Heart left ventricle (tissue), 16 donors: ENCODE data around the gene ZNHIT6. TPM values are rescaled to one million over a fixed set of nuclear protein-coding genes. Genes with fewer than 3 reads are reported as not detected.
A peak's percentile ranks its signal among the peaks of the same experiment; 100 is the strongest.

Source experiments
- ATAC-seq, 4 donors: fragments of 200-7000 bp; cut with Tn5 transposase; one replicate each; pipeline ENCODE4 v1.9.1; 2020 to 2022; ENCODE audit warnings: moderate library complexity in 4 of 4, mild to moderate bottlenecking in 3 of 4, moderate number of reproducible peaks in 1 of 4
- DNase-seq, 5 donors: peaks; one replicate each; pipeline ENCODE4 v3.0.0-alpha.2; 2020
- H3K27ac ChIP-seq, 12 donors: fragments of 200-600 bp; sonication (generic) in 4 of 12; one replicate each; pipeline versions ENCODE4 v1.5.0 to v1.8.0; 2016 to 2022; ENCODE audit warnings: mild to moderate bottlenecking in 2 of 12
- H3K27me3 ChIP-seq, 9 donors: fragments of 200-600 bp; sonication (generic) in 2 of 9; one replicate each; pipeline versions ENCODE4 v1.5.1 to v1.8.0; 2016 to 2022; ENCODE audit warnings: mild to moderate bottlenecking in 3 of 9
- H3K36me3 ChIP-seq, 9 donors: fragments of 200-600 bp; sonication (generic) in 2 of 9; one replicate each; pipeline versions ENCODE4 v1.5.0 to v1.8.0; 2018 to 2022; ENCODE audit warnings: mild to moderate bottlenecking in 2 of 9
- H3K4me1 ChIP-seq, 12 donors: fragments of 200-600 bp; sonication (generic) in 4 of 12; one replicate each; pipeline versions ENCODE4 v1.5.0 to v1.8.0; 2016 to 2022; ENCODE audit warnings: mild to moderate bottlenecking in 3 of 12
- H3K4me3 ChIP-seq, 12 donors: fragments of 200-600 bp; sonication (generic) in 4 of 12; one replicate each; pipeline versions ENCODE4 v1.5.0 to v1.8.0; 2017 to 2022; ENCODE audit warnings: mild to moderate bottlenecking in 9 of 12, moderate library complexity in 4 of 12
- H3K9me3 ChIP-seq, 12 donors: fragments of 200-600 bp; sonication (generic) in 4 of 12; one replicate each; pipeline versions ENCODE4 v1.5.0 to v1.8.0; 2016 to 2022; ENCODE audit warnings: mild to moderate bottlenecking in 1 of 12
- POLR2A ChIP-seq, 2 donors: fragments of 450-650 bp; IDR thresholded peaks; one replicate each; pipeline ENCODE4 v1.6.1; 2017; ENCODE audit warnings: antibody characterized with exemption in 2 of 2, mild to moderate bottlenecking in 2 of 2, moderate library complexity in 2 of 2
- WGBS, 4 donors: extraction: QIAGEN DNeasy Blood & Tissue Kit in 2 of 4; methylation state at CpG; one replicate each; pipeline versions ENCODE4 v1.1.5 to v1.1.7; 2013 to 2018; 5-methylcytosine and 5-hydroxymethylcytosine counted together
- intact Hi-C, 10 donors: fragments of 100-400 bp; cut with DNase I; formaldehyde crosslinking; loops; one replicate each; pipeline versions ENCODE4 v1.11.1 to v1.14.2; 2022
- polyA plus RNA-seq, 2 donors: library from polyadenylated mRNA; stranded (reverse); fragments of 200-250 nt; gene quantifications; one replicate each; pipeline ENCODE4 v1.2.3, GENCODE V29; 2013
- total RNA-seq, 9 donors: library from RNA; depleted of rRNA in 2 of 9; stranded (reverse); fragments of >200 nt in 2 of 9; fragmentation: NEBNext Ultra II Directional in 3 of 9; extraction: Animal tissue kit (Norgen Biotek cat#: 25700) in 3 of 9; gene quantifications; one replicate each; pipeline versions ENCODE4 v1.1.0 to v1.2.4, GENCODE V29; 2016 to 2023
- TF ChIP-seq, protein P1 (sequence below), 12 donors: fragments of 200-600 bp; sonication (generic) in 4 of 12; IDR thresholded peaks; one replicate each; pipeline versions ENCODE4 v1.5.0 to v1.8.0; 2018 to 2022; ENCODE audit warnings: antibody characterized with exemption in 12 of 12, mild to moderate bottlenecking in 5 of 12
- donor health status: ischemic (EF 13 %, LVEDD 7.1; RV severe dilation, severe dysfunction).
- donor health status: healthy with polysubstance abuse.
- donor health status: DM: no; HTN: yes; CAD: no.
- donor health status: DM: no; HTN: no; CAD: no.
- donor health status: ischemic (EF 25% LVEDD 6.9; RV normal size, moderate dysfunction).
- donor health status: ischemic (EF 25% LVEDD 5.7; RV mildly dilated, moderate dysfunction).
- donor health status: healthy.
- donor health status: DM: yes; HTN: yes; CAD: no.
- donor health status: ischemic (EF 35%, LVEDD 5.7; RV mildly dilated, moderate dysfunction).
- donor health status: nonischemic (EF 11% LVEDD 7.7; RV severe dilation, severe dysfunction).
- donor health status: DM: yes; HTN: yes; CAD: no.
- donor health status: PGD.
- donor health status: ischemic (EF 29% LVEDD 5.4; RV normal size, mild dysfunction).
- donor health status: nonischemic (EF 23%, LVEDD 6.1; RV moderate dilation, normal function).

The ZNHIT6 gene
- total and polyA plus RNA-seq, 11 donors: 7.1 to 12.8 (median 9.9) TPM

DNA sequence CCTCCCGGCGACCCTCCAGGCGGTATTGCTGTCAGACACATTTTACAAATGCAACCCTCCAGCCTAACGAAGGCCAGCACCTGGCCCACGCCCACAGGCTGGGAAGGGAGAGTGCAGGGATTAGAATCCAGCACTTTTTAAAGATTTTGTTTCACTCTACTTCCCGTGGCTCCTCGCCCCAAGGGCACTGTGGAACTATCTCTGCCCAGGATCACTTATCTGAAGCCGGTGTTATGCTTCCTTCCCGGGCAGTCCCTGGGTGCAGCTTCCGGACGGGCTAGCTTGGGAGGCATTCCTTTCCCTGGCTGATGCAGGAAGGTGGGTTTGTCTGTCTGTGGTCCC is 91.9 kb downstream of the ZNHIT6 start:
- no peak for ATAC-seq
- Histone ChIP-seq H3K36me3 (peaks cover 0 to 2% (median 0%) of the 10 kb centered on the region in 9 donors), H3K27ac (no peak overlapping the region), H3K27me3 (no peaks in the 10 kb centered on the region), H3K9me3 (peaks cover 0 to 7% (median 7%) of the 10 kb centered on the region in 12 donors), H3K4me3 (peak overlapping the region in 1 of 12 donors; percentile 2), H3K4me1 (peaks cover 0 to 22% (median 8%) of the 10 kb centered on the region in 12 donors)
- intact Hi-C loops: loop anchor here in 1 of 10 donors (2.0 kb wide), 1 partner anchor 20 kb away; no protein-coding TSS in a partner anchor
- TF ChIP-seq POLR2A (IDR thresholded peaks at IDR 0.05): no peak
- TF ChIP-seq, protein P1, sequence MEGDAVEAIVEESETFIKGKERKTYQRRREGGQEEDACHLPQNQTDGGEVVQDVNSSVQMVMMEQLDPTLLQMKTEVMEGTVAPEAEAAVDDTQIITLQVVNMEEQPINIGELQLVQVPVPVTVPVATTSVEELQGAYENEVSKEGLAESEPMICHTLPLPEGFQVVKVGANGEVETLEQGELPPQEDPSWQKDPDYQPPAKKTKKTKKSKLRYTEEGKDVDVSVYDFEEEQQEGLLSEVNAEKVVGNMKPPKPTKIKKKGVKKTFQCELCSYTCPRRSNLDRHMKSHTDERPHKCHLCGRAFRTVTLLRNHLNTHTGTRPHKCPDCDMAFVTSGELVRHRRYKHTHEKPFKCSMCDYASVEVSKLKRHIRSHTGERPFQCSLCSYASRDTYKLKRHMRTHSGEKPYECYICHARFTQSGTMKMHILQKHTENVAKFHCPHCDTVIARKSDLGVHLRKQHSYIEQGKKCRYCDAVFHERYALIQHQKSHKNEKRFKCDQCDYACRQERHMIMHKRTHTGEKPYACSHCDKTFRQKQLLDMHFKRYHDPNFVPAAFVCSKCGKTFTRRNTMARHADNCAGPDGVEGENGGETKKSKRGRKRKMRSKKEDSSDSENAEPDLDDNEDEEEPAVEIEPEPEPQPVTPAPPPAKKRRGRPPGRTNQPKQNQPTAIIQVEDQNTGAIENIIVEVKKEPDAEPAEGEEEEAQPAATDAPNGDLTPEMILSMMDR (IDR thresholded peaks at IDR 0.05): no peak
- WGBS, 4 donors: 55 to 68% (median 61%) methylated on average over 10 to 11 of the region's 11 CpGs
- DNase-seq: no peak

DNA sequence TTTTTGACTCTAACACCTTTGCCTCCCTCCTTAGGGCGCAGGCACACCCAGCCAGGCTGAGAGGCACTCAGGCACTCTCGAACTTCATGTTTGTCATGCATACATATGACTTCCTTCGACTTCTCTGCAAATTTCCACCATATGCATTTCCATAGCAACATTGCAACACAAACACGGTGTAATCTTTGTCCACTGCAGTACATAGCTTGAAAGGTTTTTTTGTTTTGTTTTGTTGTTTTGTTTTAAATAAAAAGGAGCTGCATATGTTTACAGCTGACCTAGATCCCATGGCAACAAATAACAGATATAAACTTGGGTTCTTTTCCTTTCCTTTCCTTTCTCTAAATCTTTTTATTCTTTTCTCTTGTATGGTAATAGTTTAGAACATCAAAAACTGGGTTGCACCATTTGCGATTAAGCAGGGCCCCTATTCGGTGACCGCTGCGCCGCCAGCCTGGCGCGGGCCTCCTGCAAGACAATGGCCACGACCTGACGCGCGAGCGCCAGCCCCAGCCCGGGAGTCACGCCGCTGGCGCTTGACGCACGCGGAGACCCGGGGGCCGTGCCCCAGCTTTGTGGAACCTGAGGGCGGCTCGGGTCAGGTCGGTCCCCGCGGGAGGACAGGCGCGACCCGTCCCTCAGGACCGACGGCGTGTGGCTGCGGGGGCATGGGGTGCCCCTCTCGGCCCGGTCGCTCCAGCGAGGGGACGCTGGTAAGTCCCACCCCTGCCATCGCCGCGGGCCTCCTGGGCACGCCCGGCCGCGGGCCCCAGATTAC is 92.5 kb downstream of the ZNHIT6 start:
- Histone ChIP-seq H3K27me3 (no peaks in the 10 kb centered on the region), H3K27ac (no peak overlapping the region), H3K4me3 (peak overlapping the region in 1 of 12 donors; percentile 2), H3K4me1 (peaks cover 0 to 24% (median 8%) of the 10 kb centered on the region in 12 donors), H3K9me3 (peaks cover 0 to 2% (median under 1%) of the 10 kb centered on the region in 12 donors), H3K36me3 (no peaks in the 10 kb centered on the region)
- no peak for TF ChIP-seq POLR2A (IDR thresholded peaks at IDR 0.05)
- peak in 1 of 5 donors; percentile 27 for DNase-seq
- WGBS, 4 donors: 34 to 50% (median 41%) methylated on average over 31 to 49 of the region's 49 CpGs
- ATAC-seq: no peak
- intact Hi-C loops: loop anchor here in 1 of 10 donors (2.0 kb wide), 1 partner anchor 21 kb away; no protein-coding TSS in a partner anchor

DNA sequence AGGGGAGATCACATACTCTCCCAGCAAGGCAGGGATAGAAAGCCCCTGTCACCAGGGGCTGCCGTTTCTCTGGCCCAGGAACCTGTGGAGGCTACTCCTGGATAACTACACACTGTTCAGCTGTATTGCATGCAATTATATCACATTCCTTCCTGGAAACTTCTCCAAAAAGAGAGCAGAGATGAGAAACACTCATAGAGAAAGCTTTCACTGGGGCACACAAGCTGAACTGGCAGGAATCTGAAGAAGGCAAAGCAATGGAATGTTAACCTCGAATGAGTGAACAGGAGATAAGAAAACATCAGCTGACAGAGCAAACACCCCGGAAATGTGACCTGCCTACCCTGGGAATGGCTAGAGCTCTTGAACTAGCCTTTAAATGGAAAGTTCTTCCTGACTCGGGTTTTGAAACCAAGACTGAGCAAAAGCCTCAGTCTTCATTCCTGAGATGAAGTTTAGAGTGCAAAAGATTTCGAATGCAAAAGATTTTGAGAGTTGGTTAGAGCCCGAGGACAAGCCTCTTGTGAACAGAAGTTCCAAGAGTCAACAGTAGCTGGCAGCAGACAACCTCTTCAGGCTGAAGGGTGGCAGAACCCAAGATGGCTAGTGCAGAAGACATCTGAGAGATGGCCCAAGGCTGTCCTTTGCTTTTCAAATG is 95.4 kb downstream of the ZNHIT6 start:
- DNase-seq (no peak), ATAC-seq (peak; percentile 42 to 72 (median 56))
- H3K4me3 ChIP-seq: no peak overlapping the region
- no peaks in the 10 kb centered on the region for H3K9me3 ChIP-seq
- peak overlapping the region in 7 of 12 donors; percentile 23 to 86 (median 66) for H3K27ac ChIP-seq
- WGBS, 4 donors: 36 to 39% (median 37%) methylated on average over 6 of the region's 6 CpGs
- H3K36me3 ChIP-seq: no peaks in the 10 kb centered on the region
- peaks cover 0 to 24% (median 8%) of the 10 kb centered on the region in 12 donors for H3K4me1 ChIP-seq
- H3K27me3 ChIP-seq: no peaks in the 10 kb centered on the region
- intact Hi-C loops: loop anchor here in 1 of 10 donors (5.0 kb wide), 1 partner anchor 94 kb away; the partner anchor contains the start of gene ZNHIT6
- TF ChIP-seq, protein P1 (IDR thresholded peaks at IDR 0.05): peak in 6 of 12 donors; percentile 16 to 50 (median 38)
- TF ChIP-seq POLR2A (IDR thresholded peaks at IDR 0.05): no peak

DNA sequence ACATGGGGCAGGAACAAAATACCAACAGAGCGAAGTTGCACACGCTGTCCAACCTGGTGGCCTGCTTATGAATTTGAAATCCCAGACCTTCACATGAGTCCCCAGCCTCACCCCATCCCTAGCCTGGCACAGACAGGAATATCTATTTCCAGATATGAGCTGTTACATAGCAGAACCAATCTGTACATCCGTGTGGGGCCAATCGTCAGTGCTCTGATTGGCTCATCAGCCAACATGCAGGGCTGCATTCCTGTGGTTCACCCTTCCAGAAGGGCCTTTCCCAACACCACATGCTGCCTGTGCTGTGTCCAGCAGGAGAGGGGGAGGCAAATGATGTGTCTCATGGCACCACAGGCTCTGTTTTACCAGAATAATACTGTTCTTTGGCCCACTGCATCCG is 96.4 kb downstream of the ZNHIT6 start:
- 63 to 69% (median 65%) methylated on average over 5 of the region's 5 CpGs for WGBS, 4 donors
- peak in 4 of 5 donors; percentile 39 to 48 (median 42) for DNase-seq
- ATAC-seq: peak; percentile 70 to 86 (median 82)
- Histone ChIP-seq H3K4me1 (peaks cover 0 to 24% (median 8%) of the 10 kb centered on the region in 12 donors), H3K27me3 (no peaks in the 10 kb centered on the region), H3K9me3 (no peaks in the 10 kb centered on the region), H3K27ac (peak overlapping the region in 6 of 12 donors; percentile 50 to 86 (median 66)), H3K36me3 (no peaks in the 10 kb centered on the region), H3K4me3 (no peak overlapping the region)
- intact Hi-C loops: loop anchor here in 1 of 10 donors (5.0 kb wide), 1 partner anchor 95 kb away; the partner anchor contains the start of gene ZNHIT6
- TF ChIP-seq, protein P1 (IDR thresholded peaks at IDR 0.05): no peak
- no peak for TF ChIP-seq POLR2A (IDR thresholded peaks at IDR 0.05)
